ENCODE results near the gene MLLT1. TPM values are rescaled to one million over a fixed set of nuclear protein-coding genes. Genes with fewer than 3 reads are reported as not detected.

The MLLT1 gene
- total RNA-seq, 1 donor from 2014 or later: 8.7 TPM

DNA sequence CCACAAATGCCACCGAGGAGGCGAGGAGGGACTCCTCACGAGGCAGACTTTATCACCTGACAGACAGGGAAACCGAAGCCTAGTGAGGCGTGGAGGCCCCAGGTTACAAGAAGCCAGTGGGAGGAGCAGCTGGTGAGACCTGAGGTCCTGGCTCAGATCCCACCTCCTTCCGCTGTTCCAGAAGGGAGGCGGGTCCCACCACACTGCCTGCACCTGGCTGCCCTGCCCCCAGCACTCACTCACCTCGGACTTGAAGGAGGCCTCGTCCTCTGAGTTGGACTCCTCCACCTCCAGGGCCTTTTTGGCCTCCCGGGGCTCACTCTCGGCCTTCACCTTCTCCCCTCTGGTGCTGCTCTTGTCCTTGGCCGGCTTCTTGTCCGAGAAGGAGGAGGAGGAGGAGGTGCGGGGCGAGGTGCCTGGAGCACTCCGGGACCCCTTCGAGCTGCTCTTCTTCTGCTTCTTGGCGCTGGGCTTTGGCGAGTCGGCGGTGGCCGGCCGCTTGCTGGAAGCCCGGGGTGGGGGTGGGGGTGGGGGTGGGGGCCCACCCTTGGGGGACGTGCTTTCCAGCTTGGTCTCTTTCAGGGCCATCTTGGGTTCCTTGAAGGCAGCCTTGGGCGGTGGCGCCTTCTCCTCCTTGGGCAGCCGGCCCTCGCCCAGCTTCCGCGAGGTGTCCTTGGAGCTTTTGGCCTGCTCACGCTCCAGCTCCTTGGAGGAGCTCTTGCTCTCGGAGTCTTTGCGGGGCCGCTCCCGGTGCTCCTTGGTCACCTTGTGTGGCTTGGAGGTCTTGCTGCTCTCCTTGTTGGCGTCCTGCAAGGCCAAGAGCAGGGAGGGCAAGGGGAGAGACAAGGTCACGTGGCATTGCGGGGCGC lies 57.7 kb downstream of the MLLT1 start:
- DNase-seq (ENCODE audit: low read depth in 2 of 2): no peak

DNA sequence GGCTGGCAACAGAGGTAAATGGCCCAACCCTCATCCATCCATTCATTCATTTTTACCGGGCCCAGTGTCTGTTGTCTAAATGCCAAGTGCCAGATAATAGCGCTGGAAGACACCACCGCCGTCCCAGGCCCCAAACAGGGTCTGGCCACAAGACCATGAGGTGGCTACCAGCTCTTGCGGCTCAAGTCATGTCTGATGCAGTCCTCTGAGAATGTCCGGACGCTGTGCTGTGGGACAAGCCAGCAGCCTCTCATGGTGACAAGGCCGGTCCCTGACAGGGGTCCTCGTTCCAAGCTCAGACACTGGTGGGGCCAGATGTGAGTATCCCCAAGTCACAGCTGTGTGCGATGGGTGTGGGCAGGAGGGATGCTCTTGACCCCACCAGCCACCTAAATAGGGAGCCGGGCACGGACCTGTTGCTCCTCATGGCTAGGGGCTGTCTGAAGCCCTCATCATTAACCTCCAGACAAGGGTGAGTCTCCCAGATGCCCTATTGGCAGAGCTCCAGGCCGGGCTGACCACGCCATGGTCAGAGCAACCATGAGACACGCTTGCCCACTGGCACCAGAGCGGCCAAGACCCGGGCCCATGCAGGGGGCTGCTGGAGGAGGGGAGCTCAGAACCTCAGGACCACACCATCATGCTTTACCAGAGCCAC lies 58.4 kb downstream of the MLLT1 start:
- no peak for DNase-seq (ENCODE audit: low read depth in 2 of 2)

DNA sequence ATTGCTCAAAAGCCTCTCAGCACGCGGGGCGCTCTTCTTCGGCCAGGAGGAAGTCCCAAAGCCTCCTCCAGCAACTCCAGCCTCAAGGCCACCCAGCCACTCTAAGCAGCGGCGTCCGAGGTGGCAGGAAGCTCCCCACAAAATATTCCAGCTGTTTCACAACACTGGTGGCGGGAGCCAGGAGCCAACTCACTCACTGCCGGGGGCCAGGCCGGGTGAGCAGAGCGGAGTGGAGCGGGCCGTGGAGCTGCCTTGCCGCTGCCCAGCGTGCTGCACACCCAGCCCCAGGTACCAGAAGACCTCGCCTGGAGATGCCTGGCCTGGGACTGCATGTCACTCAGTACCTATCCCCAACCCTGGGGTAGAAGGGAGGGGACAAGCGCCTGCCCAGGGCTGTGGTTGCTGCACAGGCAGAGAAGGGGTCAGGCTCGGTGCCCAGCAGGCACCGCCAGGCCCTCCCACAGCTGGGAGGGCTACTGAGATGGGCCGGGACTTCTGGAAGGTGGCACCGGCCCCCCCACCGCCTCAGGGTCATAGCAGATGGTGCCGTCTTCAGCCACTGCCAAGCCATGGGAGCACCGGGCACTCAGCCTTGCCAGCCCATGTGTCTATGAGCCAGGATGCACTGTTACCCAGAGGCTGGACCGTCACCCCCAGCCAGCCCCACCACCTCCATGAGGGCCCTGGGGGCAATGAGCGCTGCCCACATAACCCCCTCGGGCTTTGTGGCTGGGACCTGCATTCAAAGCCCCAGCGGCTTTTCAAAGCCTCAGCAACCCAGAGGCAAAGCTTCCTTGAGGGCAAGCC lies 59.2 kb downstream of the MLLT1 start:
- DNase-seq (ENCODE audit: low read depth in 2 of 2): peak in 1 of 2 donors; percentile 32

DNA sequence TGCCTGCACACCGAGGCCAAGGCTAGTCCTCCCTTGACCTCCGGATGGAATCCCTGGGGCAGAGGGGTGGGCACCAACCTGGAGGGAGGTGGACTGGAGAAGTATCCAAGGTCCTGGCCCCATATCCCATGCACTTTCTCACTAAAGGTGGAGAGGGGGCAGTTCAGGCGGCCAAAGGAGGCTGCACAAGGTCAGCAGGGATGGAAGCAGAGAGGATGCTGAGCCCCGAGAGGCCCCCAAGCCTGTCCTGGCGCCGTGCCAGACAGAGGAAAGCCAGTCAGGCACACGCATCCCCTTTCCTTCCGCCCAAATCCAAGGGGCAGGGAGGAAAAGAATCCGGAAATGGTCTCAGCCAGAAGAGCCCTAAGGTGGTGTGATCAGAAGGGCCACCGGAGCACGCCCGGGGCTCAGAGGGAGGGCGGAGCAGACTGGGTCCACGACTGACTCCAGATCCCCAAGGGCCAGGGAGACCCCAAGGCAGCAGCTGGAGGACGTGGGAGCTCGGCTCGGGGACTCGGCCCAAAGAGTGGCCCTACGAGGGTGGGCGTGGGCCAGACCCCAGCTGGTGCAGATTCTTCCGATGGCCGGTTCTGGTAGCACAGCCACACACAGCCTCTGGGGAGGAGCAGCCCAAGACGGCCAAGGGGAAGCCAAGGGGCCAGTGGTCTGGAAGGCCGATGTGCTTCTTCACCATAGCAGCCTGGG lies 60.0 kb downstream of the MLLT1 start:
- peak; percentile 29 to 54 for DNase-seq (ENCODE audit: low read depth in 2 of 2)

DNA sequence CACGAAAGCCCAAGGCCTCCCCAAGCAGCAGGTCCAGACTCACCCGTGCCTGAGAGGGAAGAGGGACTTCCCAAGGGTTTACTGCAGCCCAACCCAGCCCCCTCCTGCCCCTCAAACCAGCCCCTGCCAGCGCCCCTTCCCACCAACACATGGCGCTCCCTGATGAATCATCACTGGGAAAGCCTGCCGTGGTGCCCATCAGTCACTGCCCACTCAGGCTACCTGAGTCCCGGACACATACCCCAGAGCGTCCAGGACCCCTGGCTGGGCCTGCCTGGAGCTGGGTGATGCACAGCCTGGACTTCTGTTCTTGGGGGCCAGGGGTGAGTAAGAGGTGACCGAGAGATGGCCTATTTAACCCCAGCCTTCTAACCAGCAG lies 60.6 kb downstream of the MLLT1 start:
- DNase-seq (ENCODE audit: low read depth in 2 of 2): peak in 1 of 2 donors; percentile 20

DNA sequence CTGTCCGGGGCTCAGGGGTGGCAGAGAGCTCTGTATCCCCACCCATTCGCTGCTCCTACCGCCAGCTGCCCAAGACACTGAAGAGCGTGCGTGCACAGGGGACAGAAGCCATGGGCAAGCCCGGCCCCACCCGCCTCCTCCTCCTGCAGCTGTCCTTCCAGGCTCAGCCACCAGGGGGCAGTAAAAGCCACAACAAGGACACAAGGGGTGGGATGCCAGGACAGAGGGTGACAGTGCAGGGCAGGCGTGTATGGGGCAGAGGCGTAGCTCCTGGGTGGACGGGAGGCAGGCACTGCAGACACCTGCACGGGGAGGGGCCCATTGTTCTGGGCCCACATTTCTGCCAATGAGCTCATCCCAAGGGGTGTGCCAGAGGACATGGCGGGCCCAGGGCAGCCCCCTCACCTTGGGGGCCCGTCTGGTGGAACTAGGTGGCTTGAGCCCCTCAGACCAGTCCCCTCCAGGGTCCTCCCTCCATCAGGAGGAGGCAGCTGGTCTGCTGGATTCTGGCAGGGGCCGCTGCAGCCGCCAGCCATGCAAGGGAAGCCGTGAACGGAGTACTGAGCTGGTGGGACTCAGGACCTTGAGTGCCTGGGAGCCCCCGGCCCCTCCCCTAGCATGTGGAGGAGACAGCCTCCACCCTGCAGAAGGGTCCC lies 61.2 kb downstream of the MLLT1 start:
- DNase-seq (ENCODE audit: low read depth in 2 of 2): peak; percentile 83 to 90

DNA sequence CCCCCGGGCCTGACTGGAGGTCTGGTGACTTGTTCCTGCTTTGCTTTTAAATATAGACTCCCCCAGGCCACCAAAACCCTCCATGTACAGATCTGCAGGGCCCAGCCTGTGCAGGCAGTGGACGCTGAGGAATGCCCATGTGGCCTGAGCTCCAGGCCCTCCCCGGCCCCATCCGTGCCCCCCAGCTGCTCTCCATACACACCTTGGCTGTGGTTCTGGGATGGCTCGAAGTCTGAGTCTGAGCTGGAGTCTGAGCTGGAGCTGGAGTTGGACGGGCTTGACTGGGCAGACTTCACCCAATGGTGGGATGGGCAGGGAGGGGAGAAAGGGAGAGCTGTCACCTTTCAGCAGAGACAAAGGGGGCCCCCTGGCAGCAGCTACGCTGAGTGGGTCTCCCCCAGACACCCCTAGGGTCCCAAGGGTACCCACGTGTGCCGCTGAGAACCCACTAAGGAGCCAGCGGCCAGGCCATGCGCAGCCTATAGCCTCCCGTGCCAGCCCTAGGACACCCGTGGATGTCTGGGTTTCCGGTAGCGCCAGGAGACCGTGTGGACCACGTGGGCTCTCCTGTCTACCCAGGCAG lies 61.9 kb downstream of the MLLT1 start:
- no peak for DNase-seq (ENCODE audit: low read depth in 2 of 2)

DNA sequence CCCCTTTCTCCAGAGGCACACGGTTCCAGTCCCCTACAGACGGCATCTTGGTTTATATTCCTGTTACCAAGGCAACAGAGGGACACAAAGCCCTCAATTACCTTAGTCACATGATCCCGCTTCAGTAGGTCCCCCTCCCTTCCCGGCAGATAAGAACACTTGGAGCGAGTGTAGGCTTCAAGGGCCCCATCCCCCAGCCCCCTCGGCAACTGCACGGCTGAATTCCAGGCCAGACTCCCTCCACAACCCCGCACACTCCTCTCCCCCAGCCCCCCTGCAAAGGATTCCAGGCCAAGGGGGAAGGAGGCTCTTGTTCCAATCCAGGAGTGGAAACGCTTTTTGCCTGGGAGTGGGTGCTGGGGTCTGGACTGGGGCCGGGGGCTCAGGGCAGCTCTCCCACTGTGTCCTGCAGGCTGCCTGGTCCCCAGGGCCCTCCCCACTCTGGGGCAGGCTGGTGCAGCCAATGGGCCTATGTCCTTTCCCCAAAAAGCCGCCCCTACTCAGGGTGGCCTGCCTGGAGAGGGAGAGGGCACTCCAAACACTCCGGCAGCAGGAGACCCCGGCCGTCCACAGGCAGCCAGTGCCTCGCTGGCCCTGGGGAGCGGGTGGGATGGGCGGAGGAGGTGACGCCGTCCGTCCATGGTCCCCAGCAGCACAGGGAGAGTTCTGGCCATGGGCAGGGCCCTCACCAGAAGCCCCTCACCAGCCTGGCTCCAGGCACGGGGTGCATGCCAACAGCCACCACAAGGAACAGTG lies 62.6 kb downstream of the MLLT1 start:
- DNase-seq (ENCODE audit: low read depth in 2 of 2): no peak

DNA sequence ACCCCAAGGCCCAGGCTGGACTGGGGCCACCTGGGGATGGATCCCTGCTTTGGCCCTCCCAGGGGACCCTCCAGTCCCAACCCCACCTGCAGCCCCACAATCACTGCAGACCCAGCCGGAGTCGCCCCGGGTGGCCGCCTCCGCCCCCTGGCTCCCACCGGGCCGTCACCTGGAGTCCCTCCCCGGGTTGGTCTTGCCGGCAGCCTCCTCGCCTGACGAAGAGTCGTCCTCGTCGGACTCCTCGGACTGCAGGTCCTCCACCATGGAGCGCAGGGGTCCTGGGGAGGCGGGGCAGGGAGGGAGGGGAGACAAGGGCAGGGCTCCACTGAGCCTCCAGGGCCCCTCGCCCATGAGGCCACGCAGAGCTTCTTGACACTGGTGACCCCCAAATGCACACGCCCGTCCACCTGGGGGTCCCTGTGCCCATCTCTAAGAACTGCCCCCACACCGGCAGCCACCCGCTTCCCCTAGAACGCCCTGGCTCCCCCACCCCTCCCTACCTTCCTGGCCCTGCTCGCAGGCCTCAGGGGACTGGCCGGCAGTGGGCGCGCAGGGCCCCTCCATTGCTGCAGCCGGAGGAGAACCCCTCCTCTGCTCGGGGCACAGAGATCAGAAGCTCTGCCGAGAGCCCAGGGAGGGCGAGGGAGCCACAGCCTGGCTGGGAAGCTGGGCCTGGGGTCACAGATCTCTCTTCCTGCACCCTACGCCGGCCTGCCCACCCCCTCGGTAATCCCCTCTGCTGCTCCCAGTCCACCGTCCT lies 63.4 kb downstream of the MLLT1 start:
- no peak for DNase-seq (ENCODE audit: low read depth in 2 of 2)

DNA sequence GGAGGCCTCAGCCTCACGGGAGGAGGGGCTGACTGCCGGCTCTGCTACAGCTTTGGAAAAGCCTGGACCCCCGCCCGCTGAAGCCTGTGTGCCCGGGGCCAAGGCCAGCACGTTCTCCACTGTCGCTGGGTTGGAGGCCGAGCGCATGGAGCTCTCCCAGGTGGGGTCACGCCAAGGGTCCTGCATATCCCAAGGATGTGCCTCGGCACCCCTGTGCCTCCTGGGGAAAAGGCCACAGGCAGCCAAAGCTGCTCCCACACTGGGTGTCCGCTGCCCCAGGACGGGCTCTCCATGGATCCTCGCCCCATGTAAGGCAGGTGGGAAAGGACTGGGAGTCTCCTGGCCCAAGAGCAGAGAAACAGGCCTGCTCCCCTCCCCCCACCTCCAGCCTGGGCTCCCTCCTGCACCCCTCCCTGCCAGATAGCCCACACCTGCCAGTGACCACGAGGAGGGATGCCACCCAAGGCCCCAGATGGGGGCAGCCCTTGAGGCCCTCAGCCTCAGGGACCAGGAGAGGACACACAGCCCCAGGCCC lies 64.0 kb downstream of the MLLT1 start:
- DNase-seq (ENCODE audit: low read depth in 2 of 2): no peak

DNA sequence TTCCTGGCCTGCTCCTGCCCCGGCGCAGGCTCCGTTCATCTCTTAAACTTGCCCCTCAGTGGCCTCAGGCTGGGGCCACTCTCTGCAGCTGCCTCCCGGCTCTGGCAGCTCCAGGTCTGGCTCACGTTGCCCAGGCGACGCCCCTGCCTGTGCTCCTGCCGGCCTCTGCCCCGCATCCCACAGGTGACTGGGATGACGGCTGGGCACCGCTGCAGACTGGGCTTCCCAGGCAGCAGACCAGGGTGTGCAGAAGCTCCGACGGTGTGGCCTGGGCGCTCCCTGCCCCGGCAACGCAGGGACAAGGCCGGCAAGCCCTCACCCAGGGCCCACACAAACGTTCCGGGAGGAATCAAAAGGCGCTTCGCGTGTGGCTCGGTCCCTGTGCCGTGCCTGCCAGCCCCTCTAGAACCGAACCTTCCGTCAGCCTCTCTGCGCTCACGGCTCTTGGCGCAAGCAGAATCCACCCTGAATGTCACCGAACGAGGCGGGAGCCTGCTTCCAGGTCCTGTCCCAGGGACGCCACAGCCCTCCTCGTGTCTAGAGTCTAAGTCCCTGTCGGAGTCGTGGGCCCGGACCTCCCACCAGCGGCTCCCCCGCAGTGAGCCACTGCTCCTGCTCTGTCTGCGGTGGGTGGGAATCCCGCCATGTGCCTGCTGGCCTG lies 64.8 kb downstream of the MLLT1 start:
- DNase-seq (ENCODE audit: low read depth in 2 of 2): no peak

DNA sequence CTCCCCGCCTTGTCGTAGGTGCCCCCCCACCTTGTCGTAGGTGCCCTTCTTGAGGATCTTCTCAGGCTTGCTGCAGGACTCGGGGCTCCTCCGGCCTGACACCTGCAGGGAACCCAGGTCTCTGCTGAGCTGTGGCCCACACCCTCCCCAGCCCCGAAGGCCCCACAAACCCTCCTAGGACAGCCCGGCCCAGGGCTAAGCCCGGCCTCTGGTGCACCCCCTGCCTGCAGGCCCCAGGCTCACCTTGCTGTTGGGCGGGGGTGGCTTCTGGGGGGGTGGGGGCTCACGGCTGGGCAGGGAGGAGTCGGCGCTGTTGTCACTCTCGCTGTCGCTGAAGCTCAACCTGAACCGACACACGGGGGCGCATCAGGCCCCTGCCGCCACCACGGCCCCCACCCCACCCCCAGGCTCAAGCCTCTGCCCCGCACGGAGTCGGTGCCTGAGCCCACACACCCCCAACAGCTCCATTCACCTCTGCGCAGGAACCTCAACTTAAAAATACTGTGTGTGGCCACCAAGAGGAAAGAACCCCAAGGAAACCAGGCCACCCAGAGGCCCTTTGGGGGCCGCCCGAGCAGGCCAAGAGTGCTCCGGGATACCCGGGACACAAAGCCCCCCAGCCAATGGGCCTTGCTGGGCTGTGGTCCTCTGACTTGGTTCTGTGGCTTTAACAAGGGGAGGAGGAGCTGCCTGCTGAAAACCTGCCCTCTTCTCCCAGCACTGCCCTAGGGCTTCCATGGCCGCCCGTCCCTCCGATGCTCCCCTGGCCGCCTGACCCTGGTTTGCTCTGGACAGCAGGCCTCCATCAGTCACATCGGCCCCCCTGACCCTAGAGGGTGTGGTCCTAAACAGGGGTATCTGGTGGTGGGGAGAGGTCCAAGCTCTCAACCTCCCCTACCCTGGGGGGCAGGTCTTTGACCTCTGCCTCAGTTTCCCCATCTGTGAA lies 65.8 kb downstream of the MLLT1 start:
- no peak for DNase-seq (ENCODE audit: low read depth in 2 of 2)

DNA sequence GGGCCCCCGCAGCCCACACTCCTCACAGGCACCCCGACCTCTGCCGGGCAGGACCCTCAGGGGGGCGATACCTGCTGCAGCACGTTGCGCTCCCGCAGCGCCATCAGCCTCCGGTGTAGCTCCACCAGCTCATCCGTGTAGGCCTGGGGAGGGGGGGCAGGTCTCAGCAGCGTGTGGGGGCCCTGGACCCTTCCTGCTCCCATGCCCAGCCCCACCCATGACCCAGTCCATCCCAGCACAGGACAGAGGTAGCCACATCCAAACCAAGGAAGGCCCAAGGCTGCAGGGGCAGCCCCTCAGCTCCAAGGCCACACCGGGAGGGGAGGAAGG lies 66.5 kb downstream of the MLLT1 start:
- no peak for DNase-seq (ENCODE audit: low read depth in 2 of 2)

DNA sequence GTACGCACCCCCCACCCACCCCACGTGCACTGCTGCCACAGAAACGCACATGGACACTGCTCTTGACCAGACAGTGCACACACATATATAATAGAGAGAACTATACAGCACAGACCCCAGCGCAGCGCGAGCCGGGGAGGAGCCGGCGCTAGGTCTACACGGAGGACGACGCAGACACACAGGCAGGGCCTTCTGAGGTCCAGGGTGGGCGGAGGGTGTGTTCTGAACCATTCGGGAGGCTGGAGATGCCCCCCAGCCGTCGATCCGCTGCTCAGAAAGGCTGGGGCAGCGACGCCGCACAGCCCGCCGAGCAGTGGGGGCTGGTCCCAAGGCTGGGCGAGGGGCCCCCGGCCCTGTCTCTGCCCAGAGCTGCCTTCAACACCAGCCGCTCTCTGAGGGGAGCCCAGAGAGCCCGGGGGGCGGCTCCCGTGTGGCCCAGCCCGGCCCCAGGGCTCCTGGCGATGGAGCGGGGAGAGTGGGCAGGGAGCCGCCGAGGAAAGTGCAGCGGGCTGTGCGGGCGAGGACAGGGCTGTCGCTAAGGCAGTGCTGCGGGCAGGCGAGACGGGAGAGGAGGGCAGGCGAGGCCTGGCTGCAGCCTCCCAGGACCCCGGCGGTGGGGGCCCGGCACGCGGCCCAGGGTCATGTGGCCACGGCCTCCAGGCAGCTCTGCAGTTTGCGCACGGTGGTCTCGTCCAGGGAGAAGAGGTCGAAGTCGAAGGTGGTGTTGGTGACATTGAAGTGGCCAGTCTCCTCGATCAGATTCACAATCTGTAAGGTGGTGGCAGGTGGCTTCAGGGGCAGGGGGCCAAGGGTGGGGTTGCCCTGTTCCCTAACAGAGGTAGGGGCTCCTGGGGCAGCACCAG lies 67.1 kb downstream of the MLLT1 start:
- no peak for DNase-seq (ENCODE audit: low read depth in 2 of 2)

DNA sequence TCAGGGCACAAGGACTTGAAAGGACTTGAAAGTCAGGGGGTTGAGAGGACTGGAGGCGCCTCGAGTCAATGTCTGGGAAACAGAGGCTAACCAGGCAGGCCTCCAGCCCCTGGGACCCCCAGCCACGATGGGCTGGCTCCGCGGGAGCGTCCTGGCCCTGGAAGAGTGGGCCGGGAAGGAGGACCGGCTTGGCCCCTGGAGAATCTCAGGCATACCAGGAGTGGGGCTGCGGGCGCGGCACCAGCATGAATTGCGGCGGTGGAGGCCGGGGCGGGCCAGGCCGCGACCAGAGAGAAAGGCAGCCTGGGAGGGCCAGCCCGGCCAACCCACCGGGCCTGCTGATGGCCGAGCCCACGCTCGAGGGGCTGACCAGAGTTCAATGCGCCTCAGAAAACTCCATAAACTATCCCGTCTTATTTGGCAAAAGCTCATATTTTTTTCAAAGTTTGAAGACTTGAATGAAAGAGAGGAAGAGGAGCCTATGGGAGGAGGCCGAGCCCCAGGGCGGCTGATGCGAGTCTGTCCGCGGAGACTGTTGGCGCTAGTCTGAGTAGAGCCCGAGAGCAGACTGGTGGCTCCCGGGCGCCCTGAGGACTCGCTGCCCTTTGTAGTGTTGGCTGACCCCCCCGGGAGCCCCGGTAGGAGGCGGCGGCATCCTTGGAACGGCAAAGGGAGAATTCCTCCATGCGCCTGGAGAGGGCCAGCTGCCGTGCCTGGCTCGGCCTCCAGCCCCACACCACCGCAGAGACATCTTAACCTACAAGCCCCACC lies 68.0 kb downstream of the MLLT1 start:
- DNase-seq (ENCODE audit: low read depth in 2 of 2): no peak
